ENCODE data around the gene CABP1.
"Not testable (repeated sequence)": the region's sequence is repeated elsewhere in the genome, so short reads cannot be mapped to it uniquely, and the experiment has no call there.

CABP1 gene

GRCh38 chr12:120598674-120599463 is 41.6 kb upstream of the CABP1 start:
- Histone ChIP-seq H3K4me3 (ENCODE audit: low read depth, low read length) (no peak overlapping the region), H3K36me3 (replicated peaks) (no peaks in the 10 kb centered on the region), H3K27ac (no peak overlapping the region), H3K27me3 (replicated peaks) (no peaks in the 10 kb centered on the region)
- DNase-seq = peak; percentile 36
- in situ Hi-C loops (cut with HindIII; ENCODE audit: low pct_ligation_motif_present, low sequenced_read_pairs) = no loop called here
- TF ChIP-seq, protein P1, sequence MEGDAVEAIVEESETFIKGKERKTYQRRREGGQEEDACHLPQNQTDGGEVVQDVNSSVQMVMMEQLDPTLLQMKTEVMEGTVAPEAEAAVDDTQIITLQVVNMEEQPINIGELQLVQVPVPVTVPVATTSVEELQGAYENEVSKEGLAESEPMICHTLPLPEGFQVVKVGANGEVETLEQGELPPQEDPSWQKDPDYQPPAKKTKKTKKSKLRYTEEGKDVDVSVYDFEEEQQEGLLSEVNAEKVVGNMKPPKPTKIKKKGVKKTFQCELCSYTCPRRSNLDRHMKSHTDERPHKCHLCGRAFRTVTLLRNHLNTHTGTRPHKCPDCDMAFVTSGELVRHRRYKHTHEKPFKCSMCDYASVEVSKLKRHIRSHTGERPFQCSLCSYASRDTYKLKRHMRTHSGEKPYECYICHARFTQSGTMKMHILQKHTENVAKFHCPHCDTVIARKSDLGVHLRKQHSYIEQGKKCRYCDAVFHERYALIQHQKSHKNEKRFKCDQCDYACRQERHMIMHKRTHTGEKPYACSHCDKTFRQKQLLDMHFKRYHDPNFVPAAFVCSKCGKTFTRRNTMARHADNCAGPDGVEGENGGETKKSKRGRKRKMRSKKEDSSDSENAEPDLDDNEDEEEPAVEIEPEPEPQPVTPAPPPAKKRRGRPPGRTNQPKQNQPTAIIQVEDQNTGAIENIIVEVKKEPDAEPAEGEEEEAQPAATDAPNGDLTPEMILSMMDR (IDR thresholded peaks at IDR 0.05; ENCODE audit: low read depth, low read length, missing control alignments) = no peak

DNA sequence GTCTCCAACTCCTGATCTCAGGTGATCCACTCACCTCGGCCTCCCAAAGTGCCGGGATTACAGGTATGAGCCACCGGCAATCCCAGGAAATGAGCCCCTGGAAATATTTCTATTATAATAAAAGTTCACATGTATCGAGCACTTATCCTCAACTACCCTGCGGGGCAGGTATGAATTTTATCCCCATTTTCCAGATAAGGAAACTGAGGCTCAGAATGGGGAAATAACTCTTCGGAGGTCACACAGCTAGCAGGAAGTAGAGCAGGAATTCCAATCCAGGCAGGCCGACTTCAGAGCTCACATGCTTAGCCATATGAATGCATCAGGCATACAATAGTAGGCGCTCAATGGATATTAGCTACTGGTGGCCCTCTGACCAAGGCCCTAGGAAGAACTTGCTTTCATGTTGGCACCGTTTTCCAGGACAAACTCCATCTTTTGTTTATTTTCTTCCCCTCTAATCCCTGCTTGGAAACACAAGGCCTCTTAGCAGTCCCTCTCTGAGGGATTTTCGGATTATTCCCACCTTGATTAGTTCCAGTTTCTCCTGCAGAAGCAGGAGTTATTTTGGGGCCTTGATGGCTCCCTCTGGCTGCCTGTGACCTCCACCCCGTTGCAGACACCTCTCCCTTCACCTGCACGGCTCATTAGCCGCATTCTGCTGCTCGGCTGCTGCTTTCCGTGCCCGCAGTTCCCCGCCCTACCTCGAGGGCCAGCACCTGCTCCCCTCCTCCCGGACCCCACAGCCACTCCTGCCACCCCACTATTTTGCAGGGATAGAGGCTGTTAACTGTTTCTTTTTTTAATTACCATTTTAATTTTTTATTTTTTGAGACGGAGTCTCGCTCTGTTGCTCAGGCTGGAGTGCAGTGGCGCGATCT is 40.5 kb upstream of the CABP1 start:
- Histone ChIP-seq H3K4me3 (ENCODE audit: low read depth, low read length) (no peak overlapping the region), H3K27me3 (replicated peaks) (no peaks in the 10 kb centered on the region), H3K27ac (no peak overlapping the region), H3K36me3 (replicated peaks) (no peaks in the 10 kb centered on the region)
- in situ Hi-C loops (cut with HindIII; ENCODE audit: low pct_ligation_motif_present, low sequenced_read_pairs) = no loop called here
- DNase-seq = no peak
- TF ChIP-seq, protein P1 (IDR thresholded peaks at IDR 0.05; ENCODE audit: low read depth, low read length, missing control alignments) = no peak

DNA sequence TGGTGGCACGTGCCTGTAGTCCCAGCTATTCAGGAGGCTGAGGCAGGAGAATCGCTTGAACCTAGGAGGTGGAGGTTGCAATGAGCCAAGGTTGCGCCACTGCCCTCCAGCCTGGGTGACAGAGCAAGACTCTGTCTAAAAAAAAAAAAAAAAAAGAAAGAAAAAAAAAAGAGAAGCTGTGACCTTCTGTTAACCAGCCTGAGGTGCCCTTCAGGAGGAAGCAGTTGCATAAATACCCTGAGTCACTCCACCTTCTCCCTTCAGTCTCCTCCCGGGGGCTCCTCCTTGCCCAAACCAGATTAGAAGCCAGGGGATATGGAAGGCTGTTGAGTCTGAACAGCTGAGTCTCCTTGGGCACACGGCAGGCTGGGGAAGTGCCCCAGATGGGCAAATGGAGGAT is 38.0 kb upstream of the CABP1 start:
- DNase-seq; H3K36me3 ChIP-seq (replicated peaks); H3K27me3 ChIP-seq (replicated peaks); H3K27ac ChIP-seq; H3K4me3 ChIP-seq (ENCODE audit: low read depth, low read length); in situ Hi-C loops (cut with HindIII; ENCODE audit: low pct_ligation_motif_present, low sequenced_read_pairs): not testable (repeated sequence)

DNA sequence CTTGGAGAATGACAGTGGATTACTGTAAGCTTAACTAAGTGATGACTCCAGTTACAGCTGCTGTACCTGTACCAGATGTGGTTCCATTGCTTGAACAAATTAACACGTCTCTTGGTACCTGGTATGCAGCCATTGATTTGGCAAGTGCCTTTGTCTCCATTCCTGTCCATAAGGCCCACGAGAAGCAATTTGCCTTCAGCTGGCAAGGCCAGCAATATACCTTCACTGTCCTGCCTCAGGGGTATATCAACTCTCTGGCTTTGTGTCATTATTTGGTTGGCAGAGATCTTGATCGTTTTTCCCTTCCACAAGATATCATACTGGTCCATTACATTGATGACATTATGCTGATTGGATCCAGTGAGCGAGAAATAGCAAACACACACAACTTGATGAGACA is 29.9 kb upstream of the CABP1 start:
- Histone ChIP-seq H3K27me3 (replicated peaks) (no peaks in the 10 kb centered on the region), H3K36me3 (replicated peaks) (no peaks in the 10 kb centered on the region), H3K27ac (no peak overlapping the region), H3K4me3 (ENCODE audit: low read depth, low read length) (no peak overlapping the region)
- no peak for DNase-seq
- in situ Hi-C loops (cut with HindIII; ENCODE audit: low pct_ligation_motif_present, low sequenced_read_pairs) = no loop called here
- TF ChIP-seq, protein P1 (IDR thresholded peaks at IDR 0.05; ENCODE audit: low read depth, low read length, missing control alignments) = no peak

DNA sequence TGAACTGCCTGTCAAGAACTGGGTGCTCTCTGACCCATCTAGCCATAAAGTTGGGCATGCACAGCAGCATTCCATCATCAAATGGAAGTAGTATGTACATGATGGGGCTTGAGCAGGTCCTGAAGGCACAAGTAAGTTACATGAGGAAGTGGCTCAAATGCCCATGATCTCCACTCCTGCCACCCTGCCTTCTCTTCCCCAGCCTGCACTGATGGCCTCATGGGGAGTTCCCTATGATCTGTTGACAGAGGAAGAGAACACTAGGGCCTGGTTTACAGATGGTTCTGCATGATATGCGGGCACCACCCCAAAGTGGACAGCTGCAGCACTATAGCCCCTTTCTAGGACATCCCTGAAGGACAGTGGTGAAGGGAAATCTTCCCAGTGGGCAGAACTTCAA is 28.9 kb upstream of the CABP1 start:
- H3K4me3 ChIP-seq (ENCODE audit: low read depth, low read length); in situ Hi-C loops (cut with HindIII; ENCODE audit: low pct_ligation_motif_present, low sequenced_read_pairs); H3K36me3 ChIP-seq (replicated peaks); H3K27ac ChIP-seq; H3K27me3 ChIP-seq (replicated peaks); DNase-seq: not testable (repeated sequence)

DNA sequence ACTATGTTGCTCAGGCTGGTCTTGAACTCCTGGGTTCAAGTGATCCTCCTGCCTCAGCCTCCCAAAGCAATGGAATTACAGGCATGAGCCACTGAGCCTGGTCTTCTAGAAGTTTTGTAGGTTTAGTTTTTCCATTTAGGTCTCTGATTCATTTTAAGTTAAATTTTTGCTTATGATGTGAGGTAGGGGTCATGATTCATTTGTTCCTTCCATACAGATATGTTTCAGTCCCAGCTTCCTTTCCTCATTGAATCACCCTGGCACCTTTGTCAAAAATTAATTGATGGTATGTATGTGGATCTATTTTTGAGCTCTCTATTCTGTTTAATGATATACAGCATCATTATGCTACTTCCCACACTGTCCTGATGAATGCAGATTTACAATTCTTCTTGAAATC is 25.6 kb upstream of the CABP1 start:
- in situ Hi-C loops (cut with HindIII; ENCODE audit: low pct_ligation_motif_present, low sequenced_read_pairs) = no loop called here
- no peak for DNase-seq

GRCh38 chr12:120617193-120617592 is 23.2 kb upstream of the CABP1 start:
- H3K36me3 ChIP-seq (replicated peaks); DNase-seq; H3K27me3 ChIP-seq (replicated peaks); H3K4me3 ChIP-seq (ENCODE audit: low read depth, low read length); H3K27ac ChIP-seq; in situ Hi-C loops (cut with HindIII; ENCODE audit: low pct_ligation_motif_present, low sequenced_read_pairs): not testable (repeated sequence)

More for the DNA sequence above, 25.6 kb upstream of the CABP1 start:
- H3K36me3 ChIP-seq (replicated peaks) = no peaks in the 10 kb centered on the region
- no peak overlapping the region for H3K27ac ChIP-seq
- H3K27me3 ChIP-seq (replicated peaks) = no peaks in the 10 kb centered on the region
- no peak overlapping the region for H3K4me3 ChIP-seq (ENCODE audit: low read depth, low read length)
- TF ChIP-seq, protein P1 (IDR thresholded peaks at IDR 0.05; ENCODE audit: low read depth, low read length, missing control alignments) = no peak

- DNase-seq; H3K27me3 ChIP-seq (replicated peaks); H3K4me3 ChIP-seq (ENCODE audit: low read depth, low read length); H3K27ac ChIP-seq; in situ Hi-C loops (cut with HindIII; ENCODE audit: low pct_ligation_motif_present, low sequenced_read_pairs); H3K36me3 ChIP-seq (replicated peaks): not testable (repeated sequence)
Measured at GRCh38 chr12:120617767-120618166, 22.7 kb upstream of the CABP1 start.

Measured in brain microvascular endothelial cell (primary cell).